OCI-LY7 (cell line): Measurements from ENCODE around the gene ZBED1. TPM values are rescaled to one million over a fixed set of nuclear protein-coding genes. Genes with fewer than 3 reads are reported as not detected.

Experiments used
- BruUV-seq: library from RNA; stranded (reverse); fragments of 400-500 nt; replicated peaks from 2 replicates; lab custom pipeline; 2021; lab: Mats Ljungman, UMichigan
- CTCF ChIA-PET: fragments of 300-600 bp; sonication (Branson Sonifier 250); formaldehyde crosslinking; loops from one replicate; lab custom pipeline; 2022; ENCODE audit warnings: antibody characterized with exemption; ENCODE audit not compliant: unreplicated experiment; lab: Charles Lee
- POLR2A ChIA-PET: fragments of 300-600 bp; sonication (Branson Sonifier 250); formaldehyde crosslinking; loops from one replicate; lab custom pipeline; 2022; ENCODE audit warnings: antibody characterized with exemption; lab: Charles Lee
- DNase-seq: peaks from one replicate; pipeline ENCODE4 v3.0.0-alpha.2; 2015; ENCODE audit warnings: low spot score
- H2AFZ ChIP-seq: fragments of 200-600 bp; sonication (generic), shearing (Covaris generic); 2 replicates; pipeline ENCODE4 v1.6.1; 2014; ENCODE audit warnings: mild to moderate bottlenecking, antibody characterized with exemption, low read length, moderate library complexity
- H3K27ac ChIP-seq: fragments of 200-600 bp; sonication (generic); 2 replicates; pipeline ENCODE4 v1.5.1; 2014; ENCODE audit warnings: mixed run types, low read depth, mild to moderate bottlenecking, moderate library complexity, low read length, inconsistent platforms; ENCODE audit not compliant: poor library complexity, severe bottlenecking
- H3K36me3 ChIP-seq: fragments of 200-600 bp; sonication (generic); 2 replicates; pipeline ENCODE4 v1.6.1; 2014; ENCODE audit warnings: mild to moderate bottlenecking, antibody characterized with exemption, low read length, moderate library complexity, mixed read lengths; ENCODE audit not compliant: insufficient read depth
- H3K4me1 ChIP-seq: fragments of 200-600 bp; sonication (generic); 2 replicates; pipeline ENCODE4 v1.5.1; 2014; ENCODE audit warnings: mild to moderate bottlenecking, low read length; ENCODE audit not compliant: insufficient read depth, poor library complexity, severe bottlenecking
- H3K4me2 ChIP-seq: fragments of 200-600 bp; sonication (generic); 2 replicates; pipeline ENCODE4 v1.6.1; 2014; ENCODE audit warnings: mild to moderate bottlenecking, low read length
- H3K4me3 ChIP-seq: fragments of 200-600 bp; sonication (generic); 2 replicates; pipeline ENCODE4 v1.5.1; 2014; ENCODE audit warnings: mild to moderate bottlenecking, low read depth, low read length; ENCODE audit not compliant: poor library complexity, severe bottlenecking
- H3K79me2 ChIP-seq: fragments of 200-600 bp; sonication (generic); 2 replicates; pipeline ENCODE4 v1.6.1; 2016; ENCODE audit warnings: low read depth, mild to moderate bottlenecking, low read length, moderate library complexity, mixed read lengths; ENCODE audit not compliant: insufficient read depth
- H3K9me2 ChIP-seq: fragments of 200-600 bp; sonication (generic); 2 replicates; pipeline ENCODE4 v1.6.1; 2016; ENCODE audit warnings: mild to moderate bottlenecking, low read length, mixed read lengths; ENCODE audit not compliant: insufficient read depth
- H3K9me3 ChIP-seq: fragments of 200-600 bp; sonication (generic); 2 replicates; pipeline ENCODE4 v1.6.1; 2014; ENCODE audit warnings: mild to moderate bottlenecking, mixed run types, low read length, mixed read lengths
- H4K20me1 ChIP-seq: fragments of 200-600 bp; sonication (generic); 2 replicates; pipeline ENCODE4 v1.6.1; 2014; ENCODE audit warnings: mild to moderate bottlenecking, antibody characterized with exemption, low read length, moderate library complexity, mixed read lengths; ENCODE audit not compliant: insufficient read depth
- EZH2phosphoT487 ChIP-seq: fragments of 200-600 bp; sonication (generic); IDR thresholded peaks from 2 replicates; pipeline ENCODE4 v1.6.1; 2018; ENCODE audit warnings: low read depth, borderline replicate concordance, mild to moderate bottlenecking, mixed run types, antibody characterized with exemption, low read length, moderate library complexity, mixed read lengths
- intact Hi-C: fragments of 100-400 bp; cut with micrococcal nuclease; formaldehyde crosslinking; loops from one replicate; pipeline ENCODE4 v1.10.0; 2022; ENCODE audit not compliant: unreplicated experiment
- total RNA-seq, 2 experiments: library from RNA; depleted of rRNA in 1 of 2; stranded (reverse); fragments of >200 nt in 1 of 2; shearing (Covaris generic) in 1 of 2; gene quantifications; 2 replicates each; pipeline ENCODE4 v1.2.3, GENCODE V29; 2014 to 2022
- TF ChIP-seq, protein P1 (sequence below): fragments of 200-600 bp; sonication (generic); conservative IDR thresholded peaks from 2 replicates; pipeline ENCODE4 v1.5.1; 2014; ENCODE audit warnings: mild to moderate bottlenecking, antibody characterized with exemption, low read length, moderate library complexity, mixed read lengths

ZBED1 gene
- total RNA-seq, 2 experiments from 2014 or later = 57.6 to 58.7 TPM

DNA sequence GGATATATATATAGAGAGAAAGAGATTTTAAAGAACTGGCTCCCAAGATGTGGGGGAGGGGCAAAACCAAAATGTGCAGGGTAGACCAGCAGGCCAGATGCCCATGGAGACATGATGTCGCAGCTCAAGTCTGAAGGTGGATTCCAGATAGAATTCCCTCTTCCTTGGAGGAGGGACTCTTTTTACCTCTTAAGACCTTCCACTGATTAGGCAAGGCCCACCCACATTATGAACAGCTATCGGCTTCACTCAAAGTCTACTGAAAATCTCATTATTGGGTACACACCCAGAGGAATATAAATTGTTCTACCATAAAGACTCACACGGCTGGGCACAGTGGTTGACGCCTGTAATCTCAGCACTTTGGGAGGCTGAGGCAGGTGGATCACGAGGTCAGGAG is 59.3 kb downstream of the ZBED1 start:
- Histone ChIP-seq H3K36me3 (peaks cover 15% of the 10 kb centered on the region), H2AFZ (no peak overlapping the region), H4K20me1 (no peaks in the 10 kb centered on the region), H3K27ac (no peak overlapping the region), H3K79me2 (no peaks in the 10 kb centered on the region), H3K4me3 (no peak overlapping the region), H3K4me2 (no peak overlapping the region), H3K9me2 (no peaks in the 10 kb centered on the region), H3K4me1 (no peaks in the 10 kb centered on the region), H3K9me3 (no peaks in the 10 kb centered on the region)
- ChIA-PET CTCF (no interaction called here), POLR2A (no interaction called here)
- no TSS peak for BruUV-seq
- intact Hi-C loops = no loop called here
- DNase-seq = no peak
- no peak for TF ChIP-seq EZH2phosphoT487
- TF ChIP-seq, protein P1, sequence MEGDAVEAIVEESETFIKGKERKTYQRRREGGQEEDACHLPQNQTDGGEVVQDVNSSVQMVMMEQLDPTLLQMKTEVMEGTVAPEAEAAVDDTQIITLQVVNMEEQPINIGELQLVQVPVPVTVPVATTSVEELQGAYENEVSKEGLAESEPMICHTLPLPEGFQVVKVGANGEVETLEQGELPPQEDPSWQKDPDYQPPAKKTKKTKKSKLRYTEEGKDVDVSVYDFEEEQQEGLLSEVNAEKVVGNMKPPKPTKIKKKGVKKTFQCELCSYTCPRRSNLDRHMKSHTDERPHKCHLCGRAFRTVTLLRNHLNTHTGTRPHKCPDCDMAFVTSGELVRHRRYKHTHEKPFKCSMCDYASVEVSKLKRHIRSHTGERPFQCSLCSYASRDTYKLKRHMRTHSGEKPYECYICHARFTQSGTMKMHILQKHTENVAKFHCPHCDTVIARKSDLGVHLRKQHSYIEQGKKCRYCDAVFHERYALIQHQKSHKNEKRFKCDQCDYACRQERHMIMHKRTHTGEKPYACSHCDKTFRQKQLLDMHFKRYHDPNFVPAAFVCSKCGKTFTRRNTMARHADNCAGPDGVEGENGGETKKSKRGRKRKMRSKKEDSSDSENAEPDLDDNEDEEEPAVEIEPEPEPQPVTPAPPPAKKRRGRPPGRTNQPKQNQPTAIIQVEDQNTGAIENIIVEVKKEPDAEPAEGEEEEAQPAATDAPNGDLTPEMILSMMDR = no peak

DNA sequence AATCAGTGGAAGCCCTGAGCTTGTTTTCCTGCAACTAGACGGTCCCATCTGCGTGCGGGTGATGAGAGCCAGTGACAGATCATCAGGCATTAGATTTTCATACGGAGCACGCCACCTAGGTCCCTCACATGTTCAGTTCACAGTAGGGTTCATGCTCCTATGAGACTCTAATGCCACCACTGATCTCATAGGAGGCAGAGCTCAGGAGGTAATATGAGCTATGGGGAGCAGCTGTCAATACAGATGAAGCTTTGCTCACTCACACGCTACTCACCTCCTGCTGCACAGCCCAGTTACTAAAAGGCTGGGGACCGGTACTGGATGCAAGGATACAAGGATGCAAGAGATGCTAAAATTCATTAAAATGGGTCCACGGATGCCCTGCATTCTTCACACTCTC is 61.2 kb downstream of the ZBED1 start:
- Histone ChIP-seq H2AFZ (no peak overlapping the region), H3K27ac (no peak overlapping the region), H3K36me3 (peaks cover 15% of the 10 kb centered on the region), H3K9me3 (no peaks in the 10 kb centered on the region), H3K4me2 (no peak overlapping the region), H3K9me2 (no peaks in the 10 kb centered on the region), H4K20me1 (no peaks in the 10 kb centered on the region), H3K79me2 (no peaks in the 10 kb centered on the region), H3K4me1 (no peaks in the 10 kb centered on the region), H3K4me3 (no peak overlapping the region)
- POLR2A ChIA-PET = no interaction called here
- BruUV-seq = no TSS peak
- TF ChIP-seq, protein P1 = no peak
- no peak for TF ChIP-seq EZH2phosphoT487
- CTCF ChIA-PET = no interaction called here
- no peak for DNase-seq
- intact Hi-C loops = no loop called here

Other genes with a start within 250 kb of the ZBED1 start
- 30.9 and 33.8 TPM in 2 replicates for gene DHRSX, start within 50 bp of the ZBED1 start, total RNA-seq (2014; rRNA removed; shearing (Covaris generic))
- gene DHRSX, start within 50 bp of the ZBED1 start, total RNA-seq (2022) = 25.2 and 29.0 TPM in 2 replicates
- gene CD99, start 190.3 kb upstream of the ZBED1 start, total RNA-seq (2014; rRNA removed; shearing (Covaris generic)) = 80.7 and 92.3 TPM in 2 replicates
- gene CD99, start 190.3 kb upstream of the ZBED1 start, total RNA-seq (2022) = 117 and 119 TPM in 2 replicates